ENCODE measurements around the gene C12orf57.

C12orf57 gene, protein sequence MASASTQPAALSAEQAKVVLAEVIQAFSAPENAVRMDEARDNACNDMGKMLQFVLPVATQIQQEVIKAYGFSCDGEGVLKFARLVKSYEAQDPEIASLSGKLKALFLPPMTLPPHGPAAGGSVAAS

DNA sequence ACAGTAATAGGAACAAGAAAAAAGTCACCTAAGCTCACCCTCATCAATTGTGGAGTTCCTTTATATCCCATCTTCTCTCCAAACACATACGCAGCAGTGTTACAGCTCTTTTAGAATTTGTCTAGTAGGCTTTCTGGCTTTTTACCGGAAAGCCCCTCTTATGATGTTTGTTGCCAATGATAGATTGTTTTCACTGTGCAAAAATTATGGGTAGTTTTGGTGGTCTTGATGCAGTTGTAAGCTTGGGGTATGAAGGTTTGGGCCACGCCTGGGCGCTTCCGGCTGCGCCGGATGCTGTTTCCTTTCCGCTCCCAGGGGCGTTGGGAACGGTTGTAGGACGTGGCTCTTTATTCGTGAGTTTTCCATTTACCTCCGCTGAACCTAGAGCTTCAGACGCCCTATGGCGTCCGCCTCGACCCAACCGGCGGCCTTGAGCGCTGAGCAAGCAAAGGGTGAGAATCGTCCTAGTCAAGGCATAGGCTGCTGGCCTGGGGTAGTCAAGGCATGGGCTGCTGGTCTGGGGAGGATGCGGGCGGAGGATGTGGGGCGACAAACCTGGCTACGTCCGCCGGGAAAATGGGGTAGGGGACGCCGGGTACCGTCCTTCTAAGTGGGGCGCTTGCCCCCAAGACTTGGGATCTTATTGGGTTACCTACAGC is at the start of gene C12orf57, which contains the start of gene RNU7-1:
Gene C12orf57, plus strand, starts transcription at position 301 of the 659 bp plus-strand sequence. Its CDS starts 100 bp downstream, at position 401.
Gene RNU7-1, plus strand, starts transcription at position 95 of the 659 bp plus-strand sequence.
- H3K27me3 ChIP-seq (ENCODE audit: insufficient read depth, low read depth): no peaks in the 10 kb centered on the region
- peak within 1 kb of the TSS; percentile 73 for H3K4me2 ChIP-seq
- peak within 1 kb of the TSS; percentile 86 for H3K9ac ChIP-seq
- peak within 1 kb of the TSS; percentile 98 for H3K27ac ChIP-seq
- H3K36me3 ChIP-seq (ENCODE audit: insufficient read depth): no peaks in the 10 kb centered on the region
- H3K79me2 ChIP-seq (ENCODE audit: insufficient read depth, low read depth): no peaks in the 10 kb centered on the region
- peaks cover 21% of the 10 kb centered on the region for H3K4me1 ChIP-seq (ENCODE audit: low read depth, poor library complexity, severe bottlenecking)
- peak within 1 kb of the TSS; percentile 54; the same call in 1 of the 2 replicates for H2AFZ ChIP-seq (ENCODE audit: low read depth)
- no peak for TF ChIP-seq CTCF (conservative IDR thresholded peaks at IDR 0.05; ENCODE audit: low read depth, low read length)
- H3K4me3 ChIP-seq (IDR thresholded peaks at IDR 0.05; ENCODE audit: insufficient read depth, low read depth, low read length): no peak within 1 kb of the TSS
- no peaks in the 10 kb centered on the region for H4K20me1 ChIP-seq (ENCODE audit: insufficient read depth)

- no peaks in the 10 kb centered on the region for H3K79me2 ChIP-seq (ENCODE audit: insufficient read depth, low read depth)
- no peak overlapping the region for H3K27ac ChIP-seq
Observed at GRCh38 chr12:6894321-6894720, 49.5 kb upstream of the C12orf57 start.

DNA sequence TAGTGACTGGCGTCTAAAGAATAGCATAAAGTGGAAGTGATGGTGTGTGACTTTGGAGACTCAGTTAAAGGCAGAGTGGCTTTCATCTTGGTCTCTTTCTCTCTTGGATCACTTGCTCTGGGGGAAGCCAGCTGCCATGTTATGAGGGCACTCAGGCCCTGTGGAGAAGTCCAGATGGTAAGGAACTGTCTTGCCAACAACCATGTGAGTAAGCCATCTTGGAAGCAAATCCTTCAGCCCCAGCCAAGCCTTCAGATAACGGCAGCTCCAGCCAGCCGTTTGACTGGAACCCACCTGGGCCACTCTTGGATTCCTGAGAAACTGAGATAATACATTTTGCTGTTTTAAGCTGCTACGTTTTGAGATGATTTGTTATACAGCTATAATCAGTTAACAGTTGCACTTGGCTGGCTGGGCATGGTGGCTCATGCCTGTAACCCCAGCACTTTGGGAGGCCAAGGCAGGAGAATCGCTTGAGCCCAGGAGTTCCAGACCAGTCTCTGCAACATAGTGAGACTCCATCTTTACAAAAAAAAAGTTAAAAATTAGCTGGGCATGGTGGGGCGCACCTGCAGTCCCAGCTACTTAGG is 46.9 kb upstream of the C12orf57 start:
- Histone ChIP-seq H3K4me1 (ENCODE audit: low read depth, poor library complexity, severe bottlenecking) (peaks cover 3% of the 10 kb centered on the region), H3K9ac (no peak overlapping the region), H3K27ac (no peak overlapping the region), H3K4me2 (no peak overlapping the region), H4K20me1 (ENCODE audit: insufficient read depth) (no peaks in the 10 kb centered on the region), H3K4me3 (IDR thresholded peaks at IDR 0.05; ENCODE audit: insufficient read depth, low read depth, low read length) (no peak overlapping the region), H3K27me3 (ENCODE audit: insufficient read depth, low read depth) (no peaks in the 10 kb centered on the region), H3K36me3 (ENCODE audit: insufficient read depth) (no peaks in the 10 kb centered on the region), H2AFZ (ENCODE audit: low read depth) (no peak overlapping the region), H3K79me2 (ENCODE audit: insufficient read depth, low read depth) (no peaks in the 10 kb centered on the region)
- no peak for TF ChIP-seq CTCF (conservative IDR thresholded peaks at IDR 0.05; ENCODE audit: low read depth, low read length)

More at GRCh38 chr12:6894321-6894720, 49.5 kb upstream of the C12orf57 start:
- H3K4me2 ChIP-seq: no peak overlapping the region
- no peaks in the 10 kb centered on the region for H4K20me1 ChIP-seq (ENCODE audit: insufficient read depth)
- no peak overlapping the region for H3K4me3 ChIP-seq (IDR thresholded peaks at IDR 0.05; ENCODE audit: insufficient read depth, low read depth, low read length)
- H2AFZ ChIP-seq (ENCODE audit: low read depth): no peak overlapping the region
- no peak for TF ChIP-seq CTCF (conservative IDR thresholded peaks at IDR 0.05; ENCODE audit: low read depth, low read length)
- H3K9ac ChIP-seq: no peak overlapping the region
- peaks cover 20% of the 10 kb centered on the region for H3K4me1 ChIP-seq (ENCODE audit: low read depth, poor library complexity, severe bottlenecking)
- no peaks in the 10 kb centered on the region for H3K27me3 ChIP-seq (ENCODE audit: insufficient read depth, low read depth)
- no peaks in the 10 kb centered on the region for H3K36me3 ChIP-seq (ENCODE audit: insufficient read depth)

GRCh38 chr12:6899427-6899826 is 44.4 kb upstream of the C12orf57 start:
- Histone ChIP-seq H2AFZ (ENCODE audit: low read depth) (no peak overlapping the region), H3K36me3 (ENCODE audit: insufficient read depth) (no peaks in the 10 kb centered on the region), H3K27ac (no peak overlapping the region), H4K20me1 (ENCODE audit: insufficient read depth) (no peaks in the 10 kb centered on the region), H3K9ac (no peak overlapping the region), H3K27me3 (ENCODE audit: insufficient read depth, low read depth) (no peaks in the 10 kb centered on the region), H3K79me2 (ENCODE audit: insufficient read depth, low read depth) (no peaks in the 10 kb centered on the region), H3K4me3 (IDR thresholded peaks at IDR 0.05; ENCODE audit: insufficient read depth, low read depth, low read length) (no peak overlapping the region), H3K4me1 (ENCODE audit: low read depth, poor library complexity, severe bottlenecking) (peaks cover 7% of the 10 kb centered on the region), H3K4me2 (no peak overlapping the region)
- no peak for TF ChIP-seq CTCF (conservative IDR thresholded peaks at IDR 0.05; ENCODE audit: low read depth, low read length)
